GM21723 (cell line): ENCODE measurements around the gene IER5L.
"Not testable (repeated sequence)": the region's sequence is repeated elsewhere in the genome, so short reads cannot be mapped to it uniquely, and the experiment has no call there.

Experiments used
- ATAC-seq: cut with Tn5 transposase; IDR thresholded peaks from one replicate; pipeline ENCODE4 v1.9.1; 2021; ENCODE audit warnings: mild to moderate bottlenecking, moderate library complexity; ENCODE audit not compliant: unreplicated experiment

Gene IER5L

DNA sequence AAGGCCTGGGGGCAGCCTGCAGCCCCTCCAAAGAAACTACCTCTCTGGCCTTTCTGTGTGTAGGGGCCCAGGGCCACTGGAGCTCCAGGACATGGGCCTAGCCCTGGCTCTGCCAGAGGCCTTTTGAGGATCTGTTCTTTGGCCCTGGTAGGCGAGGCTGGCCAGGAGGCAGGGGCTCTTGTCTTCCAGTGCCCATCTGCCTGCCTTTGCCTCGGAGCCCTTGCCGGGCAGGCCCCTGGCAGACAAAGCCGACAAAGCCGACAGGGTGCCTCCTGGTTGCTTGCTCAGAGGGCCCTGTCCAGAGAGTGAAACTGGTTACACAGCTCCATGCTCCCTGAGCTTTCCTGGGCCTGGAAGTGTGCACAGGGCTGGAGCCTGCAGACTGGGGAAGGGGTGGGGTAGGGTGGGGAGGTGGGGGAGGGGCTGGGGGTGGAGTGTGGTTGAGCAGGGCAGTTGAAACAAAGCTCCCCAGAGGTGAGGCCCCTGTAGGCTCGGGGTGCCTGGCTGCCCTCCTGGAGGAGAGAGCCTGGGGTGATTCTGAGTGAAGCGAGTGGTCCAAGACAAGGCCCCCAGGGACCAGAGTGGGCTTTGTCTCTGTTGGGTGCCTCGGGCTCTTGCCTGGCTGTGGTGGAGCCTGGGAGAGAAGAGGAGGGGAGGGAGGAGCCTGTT is 37.5 kb downstream of the IER5L start:
- peak; percentile 28 for ATAC-seq

DNA sequence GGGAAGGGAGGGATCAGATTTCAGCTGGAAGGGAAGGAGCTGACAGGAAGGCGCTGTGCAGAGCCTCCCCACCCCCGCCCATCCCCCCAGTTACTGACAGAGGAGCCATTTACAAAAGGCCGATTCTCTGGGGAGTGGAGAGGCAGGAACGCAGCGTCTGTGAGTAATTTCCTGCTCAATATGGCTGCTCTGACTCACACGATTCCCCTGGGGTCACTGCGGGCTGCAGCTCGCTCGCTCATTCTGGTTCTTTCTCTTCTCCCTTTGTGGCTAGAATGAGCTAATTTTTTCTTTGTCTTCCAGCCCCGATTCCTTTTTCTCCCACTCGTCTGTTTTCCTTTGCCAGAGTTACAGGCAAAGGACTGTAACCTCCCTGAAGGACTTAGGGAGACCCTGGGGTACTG is 38.1 kb downstream of the IER5L start:
- ATAC-seq = peak; percentile 68

DNA sequence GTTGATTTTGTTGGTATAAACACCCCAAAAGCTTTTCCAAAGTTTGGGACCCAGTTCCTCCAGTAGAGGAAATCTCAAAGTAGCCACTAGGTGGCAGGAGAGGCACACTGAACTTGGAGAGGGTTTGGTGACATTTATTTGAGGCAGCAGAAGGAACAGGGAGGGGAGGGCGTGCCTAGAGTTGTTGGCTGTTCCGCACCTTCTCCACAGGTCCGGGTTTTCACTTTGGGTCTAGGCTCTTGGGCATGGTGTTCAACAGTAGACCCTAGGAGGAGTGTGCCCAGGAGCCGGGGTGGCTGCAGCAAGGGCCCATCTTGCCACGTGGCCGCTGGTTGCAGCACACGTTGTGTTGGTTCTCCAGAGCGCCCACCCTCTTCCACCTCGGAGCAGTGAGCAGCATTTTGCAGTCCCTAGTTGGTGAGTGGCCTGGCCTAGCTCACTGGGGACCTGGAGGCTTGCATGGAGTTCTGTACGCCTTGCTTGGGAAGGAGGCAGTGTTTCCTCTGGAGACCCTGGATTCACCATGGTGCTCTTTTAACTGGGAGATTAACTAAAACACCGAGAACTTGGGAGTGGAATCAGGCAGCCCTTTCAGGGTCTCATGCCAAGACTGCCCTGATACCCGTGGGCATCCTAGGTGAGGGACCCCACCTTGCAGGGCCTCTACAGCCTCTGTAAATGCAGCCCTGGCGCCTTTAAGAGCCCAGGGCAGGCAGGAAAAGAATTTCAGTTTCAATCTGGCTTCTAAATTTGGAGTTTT is 38.6 kb downstream of the IER5L start:
- ATAC-seq = peak; percentile 42

DNA sequence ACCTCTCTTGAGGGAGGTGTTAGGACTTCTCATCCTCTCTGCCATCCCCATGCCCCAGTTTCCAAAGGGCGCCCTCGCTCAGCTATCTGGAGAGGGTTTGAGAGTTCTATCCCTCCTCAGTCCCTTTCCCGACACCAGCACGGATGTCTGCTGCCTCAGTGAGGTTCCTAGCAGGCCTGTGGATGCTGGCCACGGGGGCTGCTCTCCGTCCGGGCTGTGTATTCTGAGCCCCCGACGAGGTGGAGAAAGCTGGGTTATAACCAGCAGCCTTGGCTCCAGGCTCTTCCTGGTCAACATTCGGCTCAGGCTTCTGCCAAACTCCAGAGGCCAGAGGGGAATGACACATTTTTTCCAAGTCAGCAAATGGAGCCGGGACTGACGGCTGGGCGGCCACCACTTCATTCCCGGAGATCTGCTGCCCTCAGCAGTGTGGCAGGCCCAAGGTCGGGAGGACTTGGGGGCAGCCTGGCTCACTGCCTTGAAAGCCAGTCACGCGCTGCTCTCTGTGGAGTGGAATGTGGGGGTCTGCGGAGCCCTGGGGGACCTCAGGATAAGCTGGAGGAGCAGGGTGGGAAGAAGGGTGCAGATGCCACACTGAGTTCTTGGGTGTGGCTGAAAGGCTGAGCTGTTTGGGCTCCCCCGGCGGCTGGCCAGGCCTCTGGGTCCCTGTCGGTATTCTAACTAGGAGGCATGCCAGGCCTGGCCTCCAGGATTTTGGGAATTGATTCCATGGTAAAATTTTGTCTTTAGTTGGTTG is 39.4 kb downstream of the IER5L start:
- ATAC-seq = no peak

GRCh38 chr9:129138144-129138462 is 40.0 kb downstream of the IER5L start:
- ATAC-seq = no peak

DNA sequence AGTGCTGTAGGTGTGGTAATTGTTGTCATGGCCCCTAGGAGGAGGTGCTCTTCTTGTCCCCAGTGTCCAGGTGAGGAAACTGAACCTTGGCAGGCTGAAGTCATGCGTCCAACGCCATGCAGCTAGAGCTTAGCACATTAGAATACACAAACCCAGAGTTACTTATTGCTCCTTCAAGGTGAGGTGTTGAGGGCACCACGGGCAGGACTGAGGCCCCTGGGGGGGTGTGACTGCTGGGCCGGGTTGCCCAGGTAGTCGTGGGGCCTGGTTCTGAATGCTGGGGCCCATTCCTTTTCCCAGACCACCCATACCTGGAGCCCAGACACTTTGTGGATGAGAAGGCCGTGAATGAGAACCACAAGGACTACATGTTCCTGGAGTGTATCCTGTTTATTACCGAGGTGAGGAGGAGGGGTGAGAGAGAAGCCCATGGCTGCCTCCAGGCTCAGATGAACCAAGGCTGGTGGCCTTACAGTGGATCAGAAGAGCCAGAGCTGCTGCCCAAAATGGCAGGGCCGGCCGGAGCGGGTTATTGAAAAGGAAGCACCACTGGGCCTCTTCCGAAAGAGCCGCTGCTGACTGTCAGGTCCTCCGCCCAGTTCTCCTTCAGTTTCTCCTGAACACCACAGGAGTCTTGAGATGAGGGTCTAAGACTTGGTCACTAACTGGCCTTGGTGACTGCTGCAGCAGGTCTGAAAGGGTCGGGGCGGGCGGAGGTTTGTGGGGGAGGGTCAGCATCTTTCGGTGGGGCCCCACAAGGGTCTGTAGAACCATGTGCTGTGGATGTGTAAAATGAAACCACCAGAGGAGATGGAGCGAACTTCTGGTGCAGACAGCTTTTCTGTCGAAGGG is 40.5 kb downstream of the IER5L start:
- ATAC-seq = no peak

DNA sequence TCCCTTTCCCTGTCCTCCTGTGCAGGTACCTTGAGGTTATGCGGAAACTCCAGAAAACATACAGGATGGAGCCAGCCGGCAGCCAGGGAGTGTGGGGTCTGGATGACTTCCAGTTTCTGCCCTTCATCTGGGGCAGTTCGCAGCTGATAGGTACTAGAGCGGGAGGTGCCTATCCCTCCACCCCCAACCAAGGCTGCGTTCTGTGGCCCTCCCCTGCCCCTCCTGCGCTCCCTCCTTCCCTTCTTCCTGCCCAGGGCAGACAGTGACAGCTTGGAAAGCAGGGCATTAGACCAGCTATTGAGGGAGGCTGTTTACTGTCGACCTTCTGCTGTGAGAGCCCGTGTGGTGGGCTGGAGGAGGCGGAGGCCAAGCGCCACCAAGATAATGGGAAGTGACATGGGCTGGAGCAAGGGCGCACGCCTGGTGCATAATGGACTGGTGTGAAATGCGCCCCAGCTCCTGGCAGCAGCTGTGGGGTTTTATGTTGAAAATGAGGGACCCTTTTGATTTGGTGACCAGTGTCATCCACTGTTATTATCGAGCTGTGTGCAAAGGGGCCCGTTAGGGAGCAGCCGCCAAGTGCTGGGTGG is 41.5 kb downstream of the IER5L start:
- no peak for ATAC-seq

DNA sequence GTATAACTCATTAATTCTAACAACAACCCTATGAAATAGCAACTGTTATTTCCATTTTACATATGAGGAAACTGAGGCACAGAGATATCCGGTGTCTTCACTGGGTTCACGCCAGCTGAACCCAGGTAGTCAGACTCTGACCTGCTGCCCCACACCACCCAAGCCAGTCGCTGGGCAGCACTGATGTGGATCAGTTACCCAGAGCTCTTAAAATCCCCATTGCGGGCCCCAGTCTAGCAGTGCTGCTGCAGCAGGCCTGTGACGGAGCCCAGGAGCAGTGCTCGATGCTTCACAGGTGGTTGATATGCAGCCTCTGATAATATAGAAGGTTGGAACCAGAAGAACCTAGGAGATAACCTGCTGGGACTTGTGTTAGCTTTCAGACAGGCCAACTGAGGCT is 42.6 kb downstream of the IER5L start:
- no peak for ATAC-seq

GRCh38 chr9:129133082-129133481 is 45.0 kb downstream of the IER5L start:
- no peak for ATAC-seq

DNA sequence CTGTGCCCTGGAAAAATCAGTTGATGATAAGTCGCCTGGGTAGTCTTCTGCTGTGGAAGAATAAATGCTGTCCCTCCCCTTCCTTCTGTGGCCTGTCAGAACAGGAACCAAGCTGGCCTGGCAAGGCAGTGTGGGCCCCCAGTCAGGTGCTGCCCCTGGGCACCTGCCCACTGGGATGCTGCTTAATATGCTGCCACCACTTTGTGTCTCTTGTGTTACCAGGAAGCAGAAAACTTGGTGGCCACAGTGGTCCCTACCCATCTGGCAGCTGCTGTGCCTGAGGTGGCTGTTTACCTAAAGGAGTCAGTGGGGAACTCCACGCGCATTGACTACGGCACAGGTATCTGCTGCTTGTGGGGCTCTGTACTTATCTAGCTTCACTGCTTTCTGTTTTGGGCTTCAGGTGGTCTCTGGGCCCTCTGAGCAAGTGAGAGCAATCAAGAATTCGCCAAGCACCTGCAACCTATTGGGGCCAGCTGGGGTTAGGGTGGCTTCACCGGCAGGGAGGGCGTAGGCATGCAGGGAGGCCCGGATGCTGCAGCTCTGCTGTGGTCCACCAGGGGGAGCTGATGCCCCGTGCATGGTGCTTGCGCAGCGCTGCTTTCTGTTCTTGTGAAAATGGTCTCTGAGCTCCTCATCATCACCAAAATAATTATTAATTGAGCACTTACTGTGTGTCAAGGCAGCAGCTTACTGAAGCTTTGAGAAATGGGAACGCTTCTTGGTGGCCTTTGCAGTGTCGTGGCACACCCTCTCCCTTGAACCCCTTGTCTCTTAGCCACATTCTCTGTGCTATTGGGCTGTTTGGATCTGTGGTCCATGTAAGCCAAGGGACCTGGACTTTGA is 46.5 kb downstream of the IER5L start:
- peak; percentile 55 for ATAC-seq

- no peak for ATAC-seq
Measured at GRCh38 chr9:129130791-129131190, 47.3 kb downstream of the IER5L start.

DNA sequence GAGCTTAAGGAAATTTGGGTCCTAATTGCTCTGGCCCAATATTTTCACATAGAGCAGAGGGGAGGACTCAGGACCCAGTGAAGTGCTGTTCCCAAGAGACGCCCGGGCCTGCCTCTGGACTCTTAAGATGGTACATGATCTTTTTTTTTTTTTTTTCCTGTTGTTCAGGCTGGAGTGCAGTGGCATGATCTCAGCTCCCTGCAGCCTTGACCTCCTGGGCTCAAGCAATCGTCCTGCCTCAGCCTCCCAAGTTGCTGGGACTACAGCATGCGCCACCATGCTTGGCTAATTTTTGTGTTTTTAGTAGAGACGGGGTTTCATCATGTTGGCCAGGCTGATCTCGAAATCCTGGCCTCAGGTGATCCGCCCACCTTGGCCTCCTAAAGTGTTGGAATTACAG is 47.8 kb downstream of the IER5L start:
- ATAC-seq = not testable (repeated sequence)

DNA sequence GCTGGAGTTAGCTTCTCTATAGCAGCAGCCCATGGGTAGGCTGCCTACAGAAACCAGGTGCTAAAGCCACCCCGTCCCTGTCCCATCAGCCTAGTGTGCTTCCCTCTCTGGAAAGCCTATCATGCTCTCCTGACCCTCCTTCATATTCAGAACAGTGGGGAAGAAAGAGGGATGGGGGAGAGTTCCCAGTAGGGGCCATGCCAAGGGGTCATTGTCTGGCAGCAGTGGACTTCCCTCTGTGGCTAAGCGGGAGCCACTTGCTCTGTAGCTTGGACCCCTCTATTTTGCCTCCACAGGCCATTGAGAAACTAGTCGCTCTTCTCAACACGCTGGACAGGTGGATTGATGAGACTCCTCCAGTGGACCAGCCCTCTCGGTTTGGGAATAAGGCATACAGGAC is 49.4 kb downstream of the IER5L start:
- ATAC-seq = no peak

- no peak for ATAC-seq
Measured at GRCh38 chr9:129126749-129127618, 51.1 kb downstream of the IER5L start.
